ENCODE results near the gene MYPN.
A peak's percentile ranks its signal among the peaks of the same experiment; 100 is the strongest.
"Not testable (repeated sequence)": the region's sequence is repeated elsewhere in the genome, so short reads cannot be mapped to it uniquely, and the experiment has no call there.

Gene MYPN

DNA sequence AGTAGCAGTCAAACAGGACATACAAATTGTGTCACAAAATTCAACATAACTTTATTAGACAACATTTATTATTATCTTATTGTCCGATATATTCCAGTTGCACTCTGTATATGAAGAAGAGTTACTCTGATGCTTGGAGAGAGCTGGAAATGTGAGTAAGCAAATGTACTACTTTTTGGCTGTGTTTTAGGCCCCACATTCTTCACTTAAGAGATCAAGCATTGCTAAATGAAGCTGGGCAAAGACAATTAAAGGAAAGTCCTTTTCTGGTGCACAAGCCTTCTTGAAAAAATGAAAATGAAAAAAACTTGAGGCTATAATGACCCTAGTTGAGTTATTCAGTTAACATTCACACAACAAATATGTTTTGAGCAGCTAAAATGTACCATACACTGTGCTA lies 26.1 kb downstream of the MYPN start:
- no peak for DNase-seq (ENCODE audit: low spot score)

DNA sequence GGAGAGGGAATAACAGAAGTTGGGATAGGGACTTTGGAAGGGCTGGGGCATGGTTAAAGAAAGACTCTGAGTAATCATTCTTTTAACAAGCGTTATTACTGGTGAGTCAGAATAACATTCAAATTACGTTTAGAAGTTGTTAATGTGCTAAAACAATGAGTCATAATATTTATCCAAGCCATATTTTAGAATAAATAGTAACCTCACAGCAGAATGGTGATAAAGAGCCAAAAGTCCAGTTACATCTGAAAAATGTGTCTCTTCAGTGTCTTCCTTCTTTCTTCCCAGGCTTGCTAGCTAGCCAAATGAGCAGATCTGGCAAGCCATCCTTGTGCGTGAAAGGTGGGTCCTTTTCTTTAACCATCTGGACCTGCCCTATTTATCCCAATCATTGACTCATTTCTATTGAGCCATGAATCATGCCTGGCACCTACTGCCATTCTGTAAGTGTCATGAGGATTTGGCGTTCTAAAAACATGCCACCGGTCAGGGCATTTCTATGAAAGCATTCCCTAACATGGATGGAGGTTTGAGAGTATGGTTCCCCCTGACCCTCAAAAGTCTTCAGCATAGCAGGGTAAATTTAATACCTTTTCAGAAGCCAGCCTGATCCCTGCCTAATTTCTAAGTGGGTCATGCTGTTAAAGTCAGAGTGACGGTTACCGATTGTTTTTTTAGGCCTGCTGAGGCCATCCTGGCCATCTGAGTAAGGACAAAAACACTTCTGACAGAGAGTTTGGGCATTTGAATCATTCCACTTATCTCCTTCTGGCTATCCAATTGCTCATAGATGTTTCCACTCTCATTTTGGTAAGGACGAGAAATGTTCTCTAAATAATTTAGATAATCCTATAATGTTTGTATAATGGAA lies 26.9 kb downstream of the MYPN start:
- DNase-seq (ENCODE audit: low spot score): no peak

DNA sequence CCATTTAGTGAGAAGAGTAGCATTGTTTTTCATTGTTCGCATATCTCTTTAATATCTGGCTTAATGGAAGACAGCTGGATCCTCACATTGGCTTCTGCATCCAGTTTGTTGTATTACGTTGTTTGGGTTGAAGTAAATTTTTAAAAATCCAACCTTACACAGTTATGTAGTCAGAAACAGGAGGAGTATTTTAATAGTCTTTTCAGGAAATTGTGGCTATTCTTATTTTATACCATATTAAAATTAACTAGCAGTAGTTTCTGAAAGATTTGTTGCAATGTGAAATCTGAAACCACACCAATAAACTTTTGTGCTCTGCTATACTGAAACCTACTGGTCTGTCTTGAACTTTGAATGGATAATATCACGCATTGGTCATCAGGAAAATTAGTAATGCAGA lies 27.9 kb downstream of the MYPN start:
- no peak for DNase-seq (ENCODE audit: low spot score)

DNA sequence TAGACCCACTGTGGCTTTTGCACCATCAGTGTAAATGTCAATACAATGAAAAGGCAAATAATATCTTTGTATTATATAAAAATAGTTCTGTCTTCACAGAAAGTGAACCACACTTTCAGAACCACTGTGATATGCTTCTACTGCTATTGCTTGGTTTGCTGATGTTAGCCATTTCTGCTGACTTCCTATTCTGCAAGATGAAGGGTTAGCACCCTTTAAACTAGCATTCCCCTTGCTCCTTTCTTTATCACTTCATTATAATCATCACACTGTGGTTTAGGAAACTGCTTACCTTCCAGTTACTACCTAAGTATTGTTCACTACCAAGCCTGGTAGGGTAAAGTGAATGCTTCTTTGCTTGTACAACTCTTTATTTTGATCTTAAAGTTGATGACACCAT lies 29.2 kb downstream of the MYPN start:
- no peak for DNase-seq (ENCODE audit: low spot score)

DNA sequence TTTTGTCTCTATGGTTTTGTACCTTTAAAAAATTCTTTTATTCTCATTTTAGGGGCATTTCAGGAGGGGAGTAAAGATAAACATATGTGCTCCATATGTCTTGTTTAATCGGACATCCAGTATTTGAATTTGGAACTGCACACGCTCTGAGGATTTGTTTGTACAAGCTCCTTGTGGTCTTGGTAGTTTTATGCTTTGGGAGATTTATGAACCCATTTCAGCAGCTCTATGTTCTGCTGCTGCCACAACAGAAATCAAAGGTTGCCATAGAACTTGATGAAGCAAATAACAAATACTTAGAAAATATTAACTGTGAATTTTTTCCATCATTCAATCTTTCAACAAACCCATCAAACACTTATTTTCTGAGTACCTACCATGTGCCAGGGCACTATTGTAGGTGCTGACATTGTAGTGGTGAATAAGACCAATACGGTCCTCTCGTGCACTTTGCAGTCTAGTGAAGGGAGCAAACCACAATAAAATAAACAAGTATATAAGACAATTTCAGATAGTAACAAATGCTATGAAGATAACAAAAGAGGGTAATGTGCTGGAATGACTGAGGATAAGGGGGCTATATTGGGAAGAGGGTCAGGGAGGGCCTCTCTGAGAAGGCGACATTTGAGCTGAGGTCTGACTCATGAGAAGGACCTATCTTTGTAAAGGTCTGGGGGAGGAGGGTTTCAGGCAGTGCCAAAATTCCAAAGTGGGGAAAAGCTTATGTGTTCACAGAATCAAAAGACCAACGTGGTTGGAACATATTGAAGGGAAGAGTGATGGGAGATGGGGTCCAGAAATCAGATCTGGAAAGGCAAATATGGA lies 30.4 kb downstream of the MYPN start:
- no peak for DNase-seq (ENCODE audit: low spot score)

DNA sequence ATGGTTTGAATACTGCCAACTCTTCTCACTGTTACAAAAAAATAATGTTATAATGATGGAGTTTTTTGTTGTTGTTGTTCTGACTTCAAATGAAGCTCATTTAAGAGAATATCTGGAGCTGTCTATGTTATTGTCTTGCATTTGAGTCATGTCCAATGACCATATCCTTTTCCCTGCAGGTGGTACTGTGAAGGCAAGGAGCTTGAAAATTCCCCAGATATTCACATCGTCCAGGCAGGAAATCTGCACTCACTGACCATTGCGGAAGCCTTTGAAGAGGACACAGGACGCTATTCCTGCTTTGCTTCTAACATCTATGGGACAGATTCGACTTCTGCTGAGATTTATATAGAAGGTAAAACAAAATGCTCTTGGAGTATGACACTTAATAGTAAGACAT lies 33.5 kb downstream of the MYPN start:
- DNase-seq (ENCODE audit: low spot score): no peak

DNA sequence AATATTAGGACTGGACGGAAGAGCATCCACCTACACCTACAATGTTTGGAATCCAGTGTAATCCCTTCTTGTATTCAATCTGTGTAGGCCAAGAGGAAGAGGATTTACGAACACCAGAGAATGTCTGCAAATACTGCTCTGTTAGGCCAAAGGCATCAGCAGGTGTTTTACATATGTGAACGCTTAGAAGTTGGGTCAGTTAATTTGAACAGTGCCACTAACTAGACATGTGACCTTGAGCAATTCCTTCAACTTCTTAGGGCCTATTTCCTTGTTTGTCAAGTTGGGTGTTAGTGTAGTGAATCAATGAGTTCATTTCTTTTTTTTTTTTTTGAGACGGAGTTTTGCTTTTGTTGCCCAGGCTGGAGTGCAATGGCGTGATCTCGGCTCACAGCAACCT lies 35.4 kb downstream of the MYPN start:
- no peak for DNase-seq (ENCODE audit: low spot score)

- no peak for DNase-seq (ENCODE audit: low spot score)
Observed at GRCh38 chr10:68145705-68146104, 36.4 kb downstream of the MYPN start.

DNA sequence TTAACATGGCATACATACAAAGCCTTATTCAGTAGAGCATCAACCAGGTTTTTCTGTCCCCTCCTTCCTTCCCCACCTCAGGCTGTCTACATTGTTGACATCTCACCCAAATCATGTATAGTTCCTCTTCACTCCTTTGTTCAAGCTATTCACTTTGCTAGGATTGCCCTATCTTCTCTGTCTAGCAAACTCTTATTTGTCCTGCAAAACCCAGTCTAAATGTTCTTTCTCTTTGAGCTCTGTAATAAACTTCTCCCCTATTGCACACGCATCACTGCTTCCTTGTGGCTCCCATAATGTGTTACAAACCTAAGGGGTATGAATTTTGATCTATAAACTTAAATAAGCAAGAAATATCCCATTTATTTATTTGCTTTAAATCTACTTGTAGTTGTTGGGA lies 36.8 kb downstream of the MYPN start:
- DNase-seq (ENCODE audit: low spot score): no peak

- DNase-seq (ENCODE audit: low spot score): no peak
Observed at GRCh38 chr10:68151453-68151852, 42.2 kb downstream of the MYPN start.

- DNase-seq (ENCODE audit: low spot score): peak; percentile 9
Observed at GRCh38 chr10:68153473-68154210, 44.4 kb downstream of the MYPN start.

DNA sequence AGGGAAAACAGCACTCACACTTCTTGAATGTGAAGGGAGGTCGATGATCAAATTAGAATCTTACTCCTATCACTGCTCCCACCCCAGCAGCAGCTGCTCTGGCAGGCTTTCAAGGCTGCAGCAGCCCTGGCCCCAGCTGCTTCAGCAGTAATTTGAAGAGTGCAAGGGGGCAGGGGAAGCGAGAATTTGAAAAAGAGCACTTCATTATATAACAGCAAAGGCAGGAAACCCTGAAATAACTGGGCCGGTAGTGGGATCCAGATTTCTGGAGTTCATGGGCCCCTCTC lies 44.9 kb downstream of the MYPN start:
- no peak for DNase-seq (ENCODE audit: low spot score)

DNA sequence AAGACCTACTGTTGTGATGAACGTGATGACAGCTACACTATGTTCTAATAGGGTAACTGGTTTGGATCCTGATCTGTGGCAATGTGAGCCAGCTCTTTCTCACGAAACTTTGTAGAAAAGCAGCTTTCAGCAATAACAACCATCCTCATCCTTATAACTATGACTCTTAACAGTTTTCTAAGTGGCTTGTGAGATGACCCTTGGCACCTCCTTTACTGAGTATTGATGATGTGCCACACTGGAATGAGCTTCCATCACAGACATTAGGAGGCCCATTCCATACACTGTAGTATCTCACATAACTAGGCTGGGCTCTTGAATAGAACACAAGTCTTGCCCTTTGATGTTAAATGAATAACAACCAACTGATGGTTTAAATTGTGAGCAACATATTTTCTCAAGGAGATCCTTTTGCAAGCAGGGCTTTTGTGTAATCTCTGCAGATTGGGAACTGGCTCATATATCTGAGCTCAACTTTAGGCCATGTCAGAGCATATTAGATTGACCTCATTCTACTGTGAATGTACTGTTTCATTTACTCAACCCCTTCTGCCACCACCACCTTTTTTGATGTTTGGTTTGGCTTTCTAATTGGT lies 46.4 kb downstream of the MYPN start:
- no peak for DNase-seq (ENCODE audit: low spot score)

DNA sequence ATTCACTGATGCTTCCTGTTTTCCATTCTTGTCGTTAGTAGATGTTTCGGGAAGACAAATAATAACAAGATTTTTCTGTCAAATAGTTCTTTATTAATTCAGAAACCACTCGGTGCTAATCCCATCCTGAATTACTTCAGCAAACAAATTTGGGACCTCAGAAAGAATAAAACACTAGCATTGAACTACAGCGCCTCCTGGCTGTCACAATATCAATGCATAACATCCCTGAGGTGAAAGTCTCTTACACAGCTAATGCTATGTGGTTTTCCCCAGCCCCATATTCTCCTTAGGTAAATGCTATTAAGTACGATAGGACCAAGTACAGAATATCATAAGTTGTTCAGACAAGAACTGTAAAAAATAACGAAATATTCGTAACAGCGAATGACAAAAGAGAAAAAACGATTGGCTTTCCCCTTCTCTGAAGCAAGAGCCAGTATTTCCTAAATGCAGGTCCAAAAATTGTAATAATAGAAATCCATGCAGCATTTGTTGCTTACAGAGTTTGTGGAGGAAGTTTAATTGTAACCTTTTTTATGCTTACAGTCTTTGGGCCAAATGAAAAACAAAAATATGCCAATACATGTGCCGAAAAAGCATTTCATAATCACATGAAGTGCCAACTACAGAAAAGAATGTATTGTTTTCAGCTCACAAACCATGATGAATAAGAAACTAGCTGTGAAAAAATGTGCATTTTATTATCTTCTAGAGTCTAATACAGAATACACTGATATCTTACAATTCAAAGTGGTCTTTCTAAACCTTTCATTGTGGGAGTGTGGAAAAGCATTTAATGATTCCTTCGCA lies 47.3 kb downstream of the MYPN start:
- peak; percentile 58 for DNase-seq (ENCODE audit: low spot score)

DNA sequence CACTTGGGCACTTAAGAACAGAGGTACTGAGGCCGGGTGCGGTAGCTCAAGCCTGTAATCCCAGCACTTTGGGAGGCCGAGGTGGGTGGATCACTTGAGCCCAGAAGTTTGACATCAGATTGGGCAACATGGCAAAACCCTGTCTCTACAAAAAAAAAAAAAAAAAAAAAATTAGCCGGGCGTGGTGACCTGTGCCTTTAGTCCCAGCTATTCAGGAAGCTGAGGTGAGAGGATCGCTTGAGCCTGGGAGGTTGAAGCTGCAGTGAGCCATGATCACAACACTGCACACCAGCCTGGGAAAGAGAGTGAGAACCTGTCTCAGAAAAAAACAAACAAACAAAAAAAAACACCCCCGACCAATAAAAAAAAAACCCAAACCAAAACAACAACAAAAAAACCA lies 48.2 kb downstream of the MYPN start:
- DNase-seq (ENCODE audit: low spot score): not testable (repeated sequence)

DNA sequence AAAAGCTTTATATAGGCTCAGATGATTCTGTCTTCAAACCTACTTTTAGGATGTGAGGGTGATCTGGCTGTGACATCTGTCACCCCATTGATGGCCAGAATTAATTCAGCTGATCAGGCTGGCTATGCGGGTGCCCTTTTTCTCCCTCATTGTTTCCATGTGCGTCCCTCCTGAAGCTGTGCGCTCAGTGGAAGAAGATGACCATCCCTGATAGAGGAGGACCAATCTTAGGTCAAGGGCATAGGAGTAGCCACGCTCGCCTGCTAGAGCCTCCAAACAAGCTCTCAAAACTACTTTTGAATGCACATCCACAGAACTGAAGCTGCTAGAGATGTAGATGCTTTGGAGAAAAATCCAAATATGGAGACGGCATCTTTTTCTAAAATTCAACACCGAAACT lies 48.7 kb downstream of the MYPN start:
- DNase-seq (ENCODE audit: low spot score): no peak

DNA sequence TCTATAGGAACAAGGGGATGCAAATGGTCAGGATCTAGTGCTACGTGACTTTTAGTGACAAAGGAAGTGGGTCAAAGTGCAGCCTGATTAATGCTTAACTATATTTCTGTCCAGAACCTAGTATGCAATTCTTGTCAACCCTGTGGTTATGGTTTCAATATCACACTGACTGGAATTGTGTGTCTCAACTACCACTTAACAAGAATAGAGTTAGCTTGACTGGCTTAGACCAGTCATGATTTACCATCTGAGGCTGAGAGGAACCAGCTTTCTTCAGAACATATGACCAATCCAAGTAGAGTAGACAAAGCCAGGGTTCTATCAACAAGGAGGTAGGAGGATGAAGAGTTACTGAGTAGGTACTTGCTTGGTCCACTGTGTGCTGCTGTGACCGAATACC lies 54.4 kb downstream of the MYPN start:
- peak; percentile 70 for DNase-seq (ENCODE audit: low spot score)

DNA sequence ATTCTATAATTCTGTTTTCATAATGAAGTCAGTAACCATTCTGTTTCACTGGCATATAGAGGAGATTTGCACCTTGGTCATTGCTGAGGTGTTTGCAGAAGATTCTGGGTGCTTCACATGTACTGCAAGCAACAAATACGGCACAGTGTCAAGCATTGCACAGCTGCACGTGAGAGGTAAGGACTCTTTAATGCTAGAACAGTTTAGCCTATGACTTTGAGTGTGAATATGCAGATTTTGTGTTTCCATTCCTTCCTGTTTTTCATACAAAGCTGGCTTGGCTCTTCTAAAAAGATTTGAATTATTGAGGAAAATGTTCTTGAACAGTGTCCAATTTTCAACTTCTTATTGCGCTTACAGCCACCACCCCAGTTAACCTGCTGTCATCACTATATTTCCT lies 56.4 kb downstream of the MYPN start:
- DNase-seq (ENCODE audit: low spot score): no peak

DNA sequence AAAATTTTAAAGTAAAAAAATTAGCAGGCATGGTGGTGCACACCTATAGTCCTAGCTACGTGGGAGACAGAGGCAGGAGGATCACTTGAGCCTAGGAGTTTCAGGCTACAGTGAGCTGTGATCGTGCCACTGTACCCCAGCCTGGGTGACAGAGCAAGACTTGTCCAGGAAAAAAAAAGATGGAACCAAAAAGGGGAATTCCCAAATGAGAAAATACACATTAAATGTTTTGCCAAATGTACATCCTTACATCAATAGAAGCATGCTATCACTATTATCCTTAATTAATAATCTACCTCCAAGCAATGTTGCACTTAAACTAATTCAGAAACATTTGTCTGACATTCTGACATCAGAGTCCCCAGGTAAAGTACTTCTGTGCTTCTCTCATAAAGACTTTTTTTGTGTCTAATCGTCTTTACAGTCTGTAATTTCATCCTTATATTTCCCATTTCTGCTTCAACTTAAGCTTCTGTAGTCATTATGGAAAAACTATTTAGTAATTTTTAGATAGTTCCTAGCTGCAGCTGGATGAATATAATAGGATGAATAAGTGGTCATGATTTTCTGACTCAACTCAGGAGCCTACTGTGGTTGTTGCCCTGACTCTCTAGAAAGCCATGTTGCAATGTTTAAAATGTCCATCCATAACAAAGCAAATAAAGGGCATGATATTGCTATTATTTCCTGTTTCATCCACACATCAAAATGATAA lies 57.7 kb downstream of the MYPN start:
- peak; percentile 9 for DNase-seq (ENCODE audit: low spot score)

DNA sequence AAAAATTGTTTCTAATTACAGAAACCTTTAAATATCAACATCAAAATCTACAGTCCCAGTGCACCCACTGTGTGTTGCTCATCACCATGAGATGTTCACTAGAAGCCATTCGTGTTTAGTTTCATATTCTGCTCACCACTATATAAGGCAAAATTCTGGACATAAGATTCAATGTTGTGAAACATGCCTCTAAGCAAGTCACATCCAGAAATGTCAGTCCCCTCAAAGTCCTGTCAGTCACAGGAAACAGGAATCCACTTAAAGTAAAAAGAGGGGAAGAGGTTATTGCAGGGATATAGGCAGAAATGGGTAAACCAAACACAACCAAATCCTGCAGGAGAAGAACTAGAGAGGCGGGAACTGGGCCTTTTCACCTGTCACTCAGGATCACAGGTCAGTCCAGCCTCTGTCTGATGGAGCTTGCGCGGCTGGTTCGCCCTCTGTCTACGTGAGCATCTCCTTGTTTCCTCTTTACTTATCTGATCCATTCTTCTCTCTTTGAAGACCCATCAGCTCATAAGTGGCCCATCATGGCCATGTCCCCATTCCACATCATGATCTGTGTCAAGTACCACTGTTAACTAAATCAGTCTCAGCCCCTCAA lies 58.4 kb downstream of the MYPN start:
- DNase-seq (ENCODE audit: low spot score): no peak

Data from activated CD4-positive, alpha-beta T cell treated with anti-CD3 and anti-CD28 coated beads, Interleukin-2, Interleukin-4, amounts not matched to agents 100 ng/mL and 50 ng/mL, durations not matched to agents 16 hours and 8 hours (primary cell).